GM12892 (cell line): Measurements from ENCODE around the gene WWOX.

Experiments
- POLR2A ChIP-seq: IDR thresholded peaks from 2 replicates; pipeline ENCODE4 v1.6.1; 2011; ENCODE audit warnings: low read depth, low read length, control low read depth
- POLR2AphosphoS5 ChIP-seq: IDR thresholded peaks from 2 replicates; pipeline ENCODE4 v1.6.1; 2011; ENCODE audit warnings: low read depth, low read length, control low read depth

GRCh38 chr16:79183571-79183970 lies 1084.1 kb downstream of the WWOX start:
- TF ChIP-seq POLR2A (no peak), POLR2AphosphoS5 (no peak)
